Measurements from ENCODE around the gene TSR3. TPM values are rescaled to one million over a fixed set of nuclear protein-coding genes. Genes with fewer than 3 reads are reported as not detected.

TSR3 gene
- 52.7 TPM for total RNA-seq (2021; ENCODE audit: unreplicated experiment)
- polyA plus RNA-seq (2012) = 40.4 and 42.8 TPM in 2 replicates
- percentile 59 among the genes with signal in this experiment for Bru-seq, nascent RNA
- percentile 80 among the genes with signal in this experiment for BruChase-seq, experiment 1, labeled RNA remaining after a 6-hour chase
- BruChase-seq, experiment 2, labeled RNA remaining after a 2-hour chase = percentile 70 among the genes with signal in this experiment
- long read RNA-seq, transcript TSR3-201 (6 exons, 1,243 nt) = major isoform, 101 of 167 reads
- long read RNA-seq, partial matches to known transcripts = 8 of 167 reads
- long read RNA-seq, other reads (novel, unspliced or antisense) = 58 of 167 reads

DNA sequence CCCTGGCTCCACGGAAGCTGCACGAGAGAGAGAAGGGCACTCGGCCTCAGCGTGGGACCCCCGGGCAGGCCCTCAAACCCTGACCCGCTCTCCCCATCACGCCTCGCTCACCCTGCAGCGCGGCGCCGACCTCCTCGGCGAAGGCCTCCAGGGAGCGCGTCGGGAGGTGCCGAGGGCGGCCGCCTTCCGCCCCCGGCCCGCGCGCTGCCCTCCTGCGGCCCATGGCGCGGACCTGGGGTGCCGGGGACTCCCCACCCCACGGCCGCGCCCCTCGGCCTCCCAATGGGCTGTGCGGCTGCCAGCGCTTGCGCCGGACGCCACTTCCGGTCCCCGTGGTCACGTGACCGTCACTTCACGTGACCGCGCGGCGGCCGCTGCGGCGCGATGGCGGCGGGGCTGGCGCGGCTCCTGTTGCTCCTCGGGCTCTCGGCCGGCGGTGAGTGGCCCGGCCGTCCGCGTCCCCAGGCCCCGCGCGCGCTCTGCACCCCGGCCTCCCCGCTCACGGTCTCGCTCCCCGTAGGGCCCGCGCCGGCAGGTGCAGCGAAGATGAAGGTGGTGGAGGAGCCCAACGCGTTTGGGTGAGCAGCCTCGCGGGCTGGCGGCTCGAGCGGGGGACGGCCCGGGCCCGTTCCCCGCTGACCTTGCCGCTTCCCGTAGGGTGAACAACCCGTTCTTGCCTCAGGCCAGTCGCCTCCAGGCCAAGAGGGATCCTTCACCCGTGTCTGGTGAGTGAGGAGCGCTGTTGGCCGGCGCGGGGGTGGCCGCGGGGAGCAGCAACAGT, at the start of gene TSR3, which contains the start of gene GNPTG:
Gene TSR3 (minus strand): TSS at position 297 of the 781 bp plus-strand sequence. CDS start 74 bp downstream, at position 223.
Gene GNPTG (plus strand): TSS at position 350 of the 781 bp plus-strand sequence. CDS start 35 bp downstream, at position 385.
- Histone ChIP-seq H2AFZ (ENCODE audit: low read depth, low read length, poor library complexity, severe bottlenecking) (no peak within 1 kb of the TSS), H3K36me3 (ENCODE audit: control insufficient read depth in 1 of 2, insufficient read depth in 2 of 2, low read length in 2 of 2) (peaks cover 0 to 9% of the 10 kb centered on the region in 2 experiments; a peak in 1 of 4 replicates), H3K4me2 (ENCODE audit: low read length) (peak within 1 kb of the TSS; percentile 78), H3K79me2 (ENCODE audit: insufficient read depth, low read length) (peaks cover 66% of the 10 kb centered on the region), H3K27ac (ENCODE audit: low read depth, low read length) (peak within 1 kb of the TSS; percentile 81), H4K20me1 (ENCODE audit: insufficient read depth) (no peaks in the 10 kb centered on the region), H3K9me2 (ENCODE audit: insufficient read depth) (no peaks in the 10 kb centered on the region), H3K9me3 (ENCODE audit: control insufficient read depth in 1 of 2, insufficient read depth in 1 of 2, low read depth in 1 of 2, low read length in 2 of 2) (no peaks in the 10 kb centered on the region), H3K4me1 (ENCODE audit: control insufficient read depth in 1 of 2, insufficient read depth in 2 of 2, low read length in 2 of 2) (peaks cover 17 to 28% of the 10 kb centered on the region in 2 experiments), H3K9ac (ENCODE audit: low read length) (peak within 1 kb of the TSS; percentile 86), H3K27me3 (ENCODE audit: insufficient read depth, low read length) (no peaks in the 10 kb centered on the region), H3K4me3 (replicated peaks in 1 of 2; ENCODE audit: low read depth in 1 of 2, low read length in 2 of 2) (peak within 1 kb of the TSS; percentile 91 to 99)
- ChIA-PET RAD21 (ENCODE audit: low non-redundant PET in 1 of 2, low total read pairs in 2 of 2, uncharacterized antibody in 2 of 2, unreplicated experiment in 2 of 2) (no interaction called here), POLR2A (no interaction called here), CTCF (no interaction called here)
- intact Hi-C loops (cut with micrococcal nuclease) = no loop called here
- BruUV-seq (replicated peaks) = no TSS peak
- ATAC-seq = peak; percentile 82
- peak; percentile 60 for DNase-seq (ENCODE audit: low read depth, low spot score)
- peak; percentile 95 for TF ChIP-seq SIN3A (IDR thresholded peaks at IDR 0.05; ENCODE audit: low read depth)
- peak; percentile 76 for TF ChIP-seq POLR2AphosphoS5 (IDR thresholded peaks at IDR 0.05; ENCODE audit: low read depth, low read length)
- TF ChIP-seq EZH2phosphoT487 (IDR thresholded peaks at IDR 0.05; ENCODE audit: borderline replicate concordance) = no peak
- TF ChIP-seq CBX3 (IDR thresholded peaks at IDR 0.05; ENCODE audit: low read depth) = no peak
- TF ChIP-seq, protein P1, sequence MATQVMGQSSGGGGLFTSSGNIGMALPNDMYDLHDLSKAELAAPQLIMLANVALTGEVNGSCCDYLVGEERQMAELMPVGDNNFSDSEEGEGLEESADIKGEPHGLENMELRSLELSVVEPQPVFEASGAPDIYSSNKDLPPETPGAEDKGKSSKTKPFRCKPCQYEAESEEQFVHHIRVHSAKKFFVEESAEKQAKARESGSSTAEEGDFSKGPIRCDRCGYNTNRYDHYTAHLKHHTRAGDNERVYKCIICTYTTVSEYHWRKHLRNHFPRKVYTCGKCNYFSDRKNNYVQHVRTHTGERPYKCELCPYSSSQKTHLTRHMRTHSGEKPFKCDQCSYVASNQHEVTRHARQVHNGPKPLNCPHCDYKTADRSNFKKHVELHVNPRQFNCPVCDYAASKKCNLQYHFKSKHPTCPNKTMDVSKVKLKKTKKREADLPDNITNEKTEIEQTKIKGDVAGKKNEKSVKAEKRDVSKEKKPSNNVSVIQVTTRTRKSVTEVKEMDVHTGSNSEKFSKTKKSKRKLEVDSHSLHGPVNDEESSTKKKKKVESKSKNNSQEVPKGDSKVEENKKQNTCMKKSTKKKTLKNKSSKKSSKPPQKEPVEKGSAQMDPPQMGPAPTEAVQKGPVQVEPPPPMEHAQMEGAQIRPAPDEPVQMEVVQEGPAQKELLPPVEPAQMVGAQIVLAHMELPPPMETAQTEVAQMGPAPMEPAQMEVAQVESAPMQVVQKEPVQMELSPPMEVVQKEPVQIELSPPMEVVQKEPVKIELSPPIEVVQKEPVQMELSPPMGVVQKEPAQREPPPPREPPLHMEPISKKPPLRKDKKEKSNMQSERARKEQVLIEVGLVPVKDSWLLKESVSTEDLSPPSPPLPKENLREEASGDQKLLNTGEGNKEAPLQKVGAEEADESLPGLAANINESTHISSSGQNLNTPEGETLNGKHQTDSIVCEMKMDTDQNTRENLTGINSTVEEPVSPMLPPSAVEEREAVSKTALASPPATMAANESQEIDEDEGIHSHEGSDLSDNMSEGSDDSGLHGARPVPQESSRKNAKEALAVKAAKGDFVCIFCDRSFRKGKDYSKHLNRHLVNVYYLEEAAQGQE (IDR thresholded peaks at IDR 0.05; ENCODE audit: low read depth) = no peak
- no peak for TF ChIP-seq RAD21 (IDR thresholded peaks at IDR 0.05; ENCODE audit: low read depth)
- TF ChIP-seq POLR2A (IDR thresholded peaks at IDR 0.05; ENCODE audit: borderline replicate concordance, extremely low read depth, insufficient read depth, insufficient read length) = peak; percentile 60
- no peak for TF ChIP-seq SRF (IDR thresholded peaks at IDR 0.05; ENCODE audit: low read depth)
- TF ChIP-seq YY1 (IDR thresholded peaks at IDR 0.05; ENCODE audit: extremely low read depth, insufficient replicate concordance, low read depth, low read length) = peak; percentile 96
- TF ChIP-seq, protein P2, sequence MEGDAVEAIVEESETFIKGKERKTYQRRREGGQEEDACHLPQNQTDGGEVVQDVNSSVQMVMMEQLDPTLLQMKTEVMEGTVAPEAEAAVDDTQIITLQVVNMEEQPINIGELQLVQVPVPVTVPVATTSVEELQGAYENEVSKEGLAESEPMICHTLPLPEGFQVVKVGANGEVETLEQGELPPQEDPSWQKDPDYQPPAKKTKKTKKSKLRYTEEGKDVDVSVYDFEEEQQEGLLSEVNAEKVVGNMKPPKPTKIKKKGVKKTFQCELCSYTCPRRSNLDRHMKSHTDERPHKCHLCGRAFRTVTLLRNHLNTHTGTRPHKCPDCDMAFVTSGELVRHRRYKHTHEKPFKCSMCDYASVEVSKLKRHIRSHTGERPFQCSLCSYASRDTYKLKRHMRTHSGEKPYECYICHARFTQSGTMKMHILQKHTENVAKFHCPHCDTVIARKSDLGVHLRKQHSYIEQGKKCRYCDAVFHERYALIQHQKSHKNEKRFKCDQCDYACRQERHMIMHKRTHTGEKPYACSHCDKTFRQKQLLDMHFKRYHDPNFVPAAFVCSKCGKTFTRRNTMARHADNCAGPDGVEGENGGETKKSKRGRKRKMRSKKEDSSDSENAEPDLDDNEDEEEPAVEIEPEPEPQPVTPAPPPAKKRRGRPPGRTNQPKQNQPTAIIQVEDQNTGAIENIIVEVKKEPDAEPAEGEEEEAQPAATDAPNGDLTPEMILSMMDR (IDR thresholded peaks at IDR 0.05 in 2 of 3, conservative IDR thresholded peaks at IDR 0.05 in 1 of 3; ENCODE audit: borderline replicate concordance in 1 of 3, insufficient read depth in 1 of 3, low read depth in 2 of 3, low read length in 2 of 3) = no peak
- TF ChIP-seq, protein P3, sequence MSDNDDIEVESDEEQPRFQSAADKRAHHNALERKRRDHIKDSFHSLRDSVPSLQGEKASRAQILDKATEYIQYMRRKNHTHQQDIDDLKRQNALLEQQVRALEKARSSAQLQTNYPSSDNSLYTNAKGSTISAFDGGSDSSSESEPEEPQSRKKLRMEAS (IDR thresholded peaks at IDR 0.05) = peak; percentile 83; the same call in 1 of the 2 replicates
- TF ChIP-seq JUND (IDR thresholded peaks at IDR 0.05) = no peak
- TF ChIP-seq SP1 (IDR thresholded peaks at IDR 0.05; ENCODE audit: low read depth) = no peak; the same call in 1 of the 2 replicates
- no peak for TF ChIP-seq EZH2 (IDR thresholded peaks at IDR 0.05)
- TF ChIP-seq TCF7L2 (IDR thresholded peaks at IDR 0.05; ENCODE audit: borderline replicate concordance, extremely low read depth, insufficient read depth, insufficient read length) = peak; percentile 26
- TF ChIP-seq, protein P4, sequence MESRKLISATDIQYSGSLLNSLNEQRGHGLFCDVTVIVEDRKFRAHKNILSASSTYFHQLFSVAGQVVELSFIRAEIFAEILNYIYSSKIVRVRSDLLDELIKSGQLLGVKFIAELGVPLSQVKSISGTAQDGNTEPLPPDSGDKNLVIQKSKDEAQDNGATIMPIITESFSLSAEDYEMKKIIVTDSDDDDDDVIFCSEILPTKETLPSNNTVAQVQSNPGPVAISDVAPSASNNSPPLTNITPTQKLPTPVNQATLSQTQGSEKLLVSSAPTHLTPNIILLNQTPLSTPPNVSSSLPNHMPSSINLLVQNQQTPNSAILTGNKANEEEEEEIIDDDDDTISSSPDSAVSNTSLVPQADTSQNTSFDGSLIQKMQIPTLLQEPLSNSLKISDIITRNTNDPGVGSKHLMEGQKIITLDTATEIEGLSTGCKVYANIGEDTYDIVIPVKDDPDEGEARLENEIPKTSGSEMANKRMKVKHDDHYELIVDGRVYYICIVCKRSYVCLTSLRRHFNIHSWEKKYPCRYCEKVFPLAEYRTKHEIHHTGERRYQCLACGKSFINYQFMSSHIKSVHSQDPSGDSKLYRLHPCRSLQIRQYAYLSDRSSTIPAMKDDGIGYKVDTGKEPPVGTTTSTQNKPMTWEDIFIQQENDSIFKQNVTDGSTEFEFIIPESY (IDR thresholded peaks at IDR 0.05; ENCODE audit: extremely low read depth, insufficient replicate concordance, low read length) = no peak
- TF ChIP-seq FOSL1 (IDR thresholded peaks at IDR 0.05; ENCODE audit: low read depth) = no peak
- no peak for TF ChIP-seq EGR1 (IDR thresholded peaks at IDR 0.05; ENCODE audit: low read depth)
